GM18909 (cell line): ENCODE measurements around the gene SLC15A4.
A peak's percentile ranks its signal among the peaks of the same experiment; 100 is the strongest.
"Not testable (repeated sequence)": the region's sequence is repeated elsewhere in the genome, so short reads cannot be mapped to it uniquely, and the experiment has no call there.

ENCODE experiments used
- ATAC-seq: cut with Tn5 transposase; IDR thresholded peaks from one replicate; pipeline ENCODE4 v1.9.1; 2021; ENCODE audit warnings: mild to moderate bottlenecking; ENCODE audit not compliant: unreplicated experiment, poor library complexity

SLC15A4 gene

DNA sequence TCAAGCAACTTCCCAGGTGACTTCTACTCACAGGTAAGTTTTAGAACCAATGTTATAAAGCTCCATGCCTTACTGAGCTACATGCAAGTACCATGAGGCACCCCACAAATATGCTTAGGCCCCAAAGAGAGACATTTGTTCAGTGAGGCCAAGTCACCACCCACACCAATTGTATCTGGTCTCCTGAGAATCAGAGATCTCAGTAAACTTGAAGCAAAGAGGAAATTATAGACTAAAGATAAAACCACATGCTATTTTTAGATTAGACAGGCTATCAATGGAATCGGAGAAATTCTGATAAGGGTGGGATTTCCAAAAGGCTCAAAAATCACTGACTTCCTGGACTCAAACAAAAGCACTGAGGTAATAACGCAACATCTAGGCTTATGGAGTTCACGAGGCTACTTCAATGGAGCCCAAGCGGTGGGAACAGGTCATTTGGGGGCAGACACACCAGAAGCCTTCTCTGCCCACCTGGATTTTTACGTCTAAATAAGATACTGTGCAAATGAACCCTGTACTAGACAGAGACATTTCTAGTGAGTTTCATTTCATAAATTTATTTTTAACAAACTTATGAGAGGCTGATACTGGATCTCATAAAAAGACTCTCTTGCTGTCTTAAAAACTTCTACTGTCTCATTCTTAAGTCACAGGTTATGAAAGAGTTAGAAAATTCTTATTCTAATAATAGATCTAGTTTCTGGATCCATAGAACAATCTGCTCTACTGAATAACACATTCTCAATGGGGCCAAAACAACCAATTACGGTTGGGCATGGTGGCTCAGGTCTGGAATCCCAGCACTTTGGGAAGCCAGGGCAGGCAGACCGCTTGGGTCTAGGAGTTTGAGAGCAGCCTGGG, 7.7 kb downstream of the SLC15A4 start:
- ATAC-seq: no peak

DNA sequence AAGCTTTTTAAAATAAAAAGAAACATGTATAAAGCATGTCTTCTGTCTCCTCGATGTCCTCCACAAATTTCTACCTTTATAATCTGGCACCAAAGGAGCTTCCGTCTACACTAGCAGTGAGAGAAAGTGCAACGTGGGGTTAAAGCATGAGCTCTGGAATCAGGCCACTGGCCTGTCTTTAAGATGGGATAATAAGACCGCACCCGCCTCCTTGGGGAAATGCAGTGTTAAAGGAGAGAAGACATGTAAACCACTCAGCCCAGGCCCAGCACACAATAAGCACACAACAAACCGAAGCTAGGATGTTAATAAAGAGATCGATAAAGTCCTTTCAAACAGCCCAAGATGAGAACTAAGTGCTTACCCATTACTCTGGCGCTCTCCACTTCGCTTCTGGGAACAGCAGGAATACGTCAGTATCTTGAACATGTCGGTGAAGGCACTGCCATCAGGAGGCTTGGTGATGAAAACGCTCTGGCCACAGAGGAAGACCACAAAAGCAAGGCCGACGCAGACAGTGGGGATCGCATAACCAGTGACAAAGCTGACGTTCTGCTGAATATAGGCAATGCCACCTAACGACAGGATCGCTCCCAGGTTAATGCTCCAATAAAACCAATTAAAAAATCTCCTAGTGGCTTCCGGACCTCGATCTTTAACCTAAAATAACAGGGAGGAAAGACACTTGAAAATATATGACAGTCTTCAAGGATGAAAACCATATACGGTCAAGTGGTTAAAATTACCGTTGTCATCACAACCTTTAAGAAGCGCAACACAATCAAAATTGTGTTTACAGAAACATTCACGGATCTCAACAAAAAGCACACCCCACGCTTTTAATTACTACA, 9.1 kb downstream of the SLC15A4 start:
- ATAC-seq: no peak

DNA sequence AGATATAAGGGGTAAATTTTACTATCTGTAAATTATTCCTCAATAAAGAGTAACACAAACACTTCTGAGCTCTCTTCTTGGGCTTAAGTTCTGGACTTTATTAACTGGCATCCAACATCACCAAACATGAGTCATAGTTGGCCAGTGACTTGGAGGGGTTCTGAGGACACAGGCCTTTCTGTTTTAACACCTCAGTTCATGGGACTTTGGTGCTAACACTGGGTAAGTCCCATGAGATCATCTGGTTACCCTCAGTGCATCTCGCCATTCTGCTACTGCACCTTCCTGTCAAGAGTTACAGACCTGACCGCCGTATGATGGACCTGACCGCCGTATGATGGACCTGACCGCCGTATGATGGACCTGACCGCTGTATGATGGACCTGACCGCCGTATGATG, 9.9 kb downstream of the SLC15A4 start:
- ATAC-seq: peak; percentile 27

DNA sequence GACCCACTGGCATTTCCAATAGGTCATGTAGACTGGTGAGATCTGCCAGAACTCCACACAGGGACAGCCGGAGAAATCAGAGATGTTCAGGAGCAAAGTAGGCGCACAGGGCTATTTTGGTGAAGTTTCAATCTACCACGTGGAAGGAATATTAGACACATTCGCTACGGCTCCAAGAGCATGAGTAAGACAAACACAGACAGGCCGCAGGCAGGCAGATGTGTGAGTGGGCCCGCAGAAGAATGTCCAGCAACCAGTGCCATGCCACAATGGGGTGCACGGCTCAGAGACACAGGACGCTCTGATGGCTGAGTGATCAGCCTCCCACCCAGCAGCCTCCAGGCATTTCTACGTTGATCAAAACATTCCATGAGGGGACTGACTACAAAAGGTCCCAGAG, 10.4 kb downstream of the SLC15A4 start:
- no peak for ATAC-seq

DNA sequence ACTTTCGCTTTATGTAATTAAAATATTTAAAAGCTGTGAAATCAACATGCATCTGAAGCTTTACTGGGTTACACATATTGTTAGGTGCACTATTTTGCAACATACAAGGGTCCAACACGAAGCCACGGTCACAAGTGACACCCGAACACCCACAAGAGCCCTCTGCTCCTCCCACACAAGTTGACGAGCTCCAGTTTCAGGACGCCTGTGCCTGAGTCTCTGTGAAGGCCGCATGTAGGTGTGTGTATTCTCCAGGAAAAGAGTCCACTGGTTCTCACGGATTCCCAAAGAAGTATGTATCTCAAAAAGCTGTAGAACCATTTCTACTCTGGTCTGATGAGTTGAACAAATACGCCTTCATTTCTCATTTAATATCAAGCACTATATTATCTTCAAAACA, 12.0 kb downstream of the SLC15A4 start:
- ATAC-seq: no peak

DNA sequence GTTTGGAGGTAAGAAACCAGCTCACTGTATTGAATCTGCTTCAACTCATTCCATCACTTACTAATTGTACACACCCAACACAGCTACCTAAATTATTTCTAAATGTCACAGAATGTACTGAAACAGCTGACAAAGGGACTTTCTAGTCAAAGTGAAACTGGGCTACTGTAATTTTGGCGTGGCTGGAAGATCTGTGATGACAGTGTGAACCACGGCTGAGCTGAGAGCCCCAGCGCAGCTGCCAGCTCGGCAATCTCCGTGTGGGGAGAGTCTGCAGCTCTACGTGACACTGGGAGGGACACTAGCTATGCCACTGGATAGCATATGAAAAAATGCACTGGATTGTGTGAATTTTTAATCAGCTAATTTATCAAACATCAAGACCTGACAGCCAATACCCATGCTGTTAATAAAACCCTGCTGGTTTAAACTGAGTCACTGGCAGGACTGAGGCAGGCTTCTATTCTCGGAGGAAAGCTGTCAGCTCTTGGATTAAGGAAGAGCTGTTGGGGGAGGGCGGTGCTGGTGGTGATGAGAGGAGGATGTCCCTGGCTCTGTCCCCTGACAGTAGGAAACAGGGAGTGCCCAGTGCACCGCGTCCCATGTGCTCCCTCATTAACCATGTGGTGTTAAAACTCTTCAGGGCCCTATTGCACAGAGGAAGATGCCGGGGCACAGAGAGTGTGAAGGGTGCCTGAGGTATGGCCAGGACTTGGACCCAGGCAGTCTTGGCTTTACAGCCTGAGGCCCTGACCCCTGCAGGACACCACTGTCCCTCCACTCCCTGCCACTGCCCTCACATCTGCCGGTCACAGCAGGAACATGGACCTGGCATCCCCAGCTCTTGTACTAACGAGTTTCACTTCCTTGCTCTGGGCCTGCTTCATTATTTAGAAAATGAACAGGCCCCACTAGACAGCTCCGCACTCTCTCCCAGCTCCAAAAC, 13.3 kb downstream of the SLC15A4 start:
- ATAC-seq: peak; percentile 87

DNA sequence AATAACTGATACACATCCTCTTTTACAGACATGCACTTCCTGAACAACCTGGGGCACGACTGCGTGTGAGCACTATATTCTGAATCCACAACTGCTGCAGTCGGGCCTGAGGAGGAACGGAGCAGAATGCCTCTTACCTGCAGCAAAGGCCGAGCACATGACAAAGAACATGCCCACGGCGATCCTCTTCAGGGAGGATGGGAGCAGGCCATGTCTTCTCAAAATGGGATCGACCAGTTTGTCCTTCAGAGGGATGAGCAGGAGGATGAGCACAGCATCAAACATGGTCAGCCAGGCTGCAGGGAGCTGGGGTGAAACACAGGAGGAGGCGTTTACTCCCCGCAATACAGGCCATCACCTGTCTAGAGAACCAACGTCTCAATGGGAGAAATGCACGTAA, 15.1 kb downstream of the SLC15A4 start:
- ATAC-seq: no peak

- no peak for ATAC-seq
These were observed 16.5 kb downstream of the SLC15A4 start for GRCh38 chr12:128807161-128807724.

DNA sequence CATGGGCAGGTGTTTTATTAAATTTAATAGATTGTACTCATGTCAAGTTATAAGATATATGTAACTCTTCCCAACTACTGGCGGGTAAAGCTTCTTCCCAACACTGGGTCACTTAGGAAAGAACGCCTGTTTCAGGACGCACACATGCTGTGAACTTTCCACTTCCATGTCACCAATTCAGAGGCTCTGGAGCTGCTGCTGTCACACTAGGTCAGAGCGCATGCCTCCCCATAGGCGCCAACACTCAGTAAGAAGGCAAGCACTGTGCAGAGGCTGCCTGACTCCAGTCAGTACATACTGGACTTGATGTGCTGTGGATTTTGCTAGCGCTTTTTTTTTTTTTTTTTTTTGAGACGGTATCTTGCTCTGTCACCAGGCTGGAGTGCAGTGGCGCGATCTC, 17.2 kb downstream of the SLC15A4 start:
- ATAC-seq: no peak

DNA sequence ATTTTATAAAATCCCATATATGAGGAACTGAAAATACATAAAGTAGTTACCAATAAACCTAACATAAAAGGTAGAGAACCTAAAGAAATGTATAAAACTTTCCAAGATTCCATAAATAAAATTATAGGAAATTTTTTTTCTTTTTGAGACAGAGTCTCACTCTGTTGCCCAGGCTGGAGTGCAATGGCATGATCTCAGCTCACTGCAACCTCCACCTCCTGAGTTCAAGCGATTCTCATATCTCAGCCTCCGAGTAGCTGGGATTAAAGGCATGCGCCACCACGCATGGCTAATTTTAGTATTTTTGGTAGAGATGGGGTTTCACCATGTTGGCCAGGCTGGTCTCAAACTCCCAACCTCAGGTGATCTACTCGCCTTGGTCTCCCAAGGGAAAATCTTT, 18.4 kb downstream of the SLC15A4 start:
- ATAC-seq: not testable (repeated sequence)

- no peak for ATAC-seq
These were observed 19.0 kb downstream of the SLC15A4 start for GRCh38 chr12:128804762-128805161.

DNA sequence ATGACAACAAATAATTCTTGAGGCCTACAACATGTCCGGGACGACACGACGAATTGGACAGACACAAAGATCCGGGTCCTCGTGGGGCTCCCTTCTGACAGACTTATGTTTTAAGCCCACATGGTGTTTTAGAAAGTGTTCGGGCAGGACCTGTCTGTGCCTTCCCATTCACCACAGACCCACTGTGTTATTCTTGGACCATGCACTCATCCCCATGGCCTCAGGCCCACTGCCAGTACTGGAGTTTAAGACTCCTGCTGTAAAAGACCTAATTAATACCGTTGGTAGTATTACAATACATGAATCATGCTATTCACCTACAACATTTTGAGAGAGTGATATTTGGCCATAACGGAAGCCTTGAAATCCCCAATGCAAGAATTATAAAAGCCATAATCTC, 20.0 kb downstream of the SLC15A4 start:
- no peak for ATAC-seq

DNA sequence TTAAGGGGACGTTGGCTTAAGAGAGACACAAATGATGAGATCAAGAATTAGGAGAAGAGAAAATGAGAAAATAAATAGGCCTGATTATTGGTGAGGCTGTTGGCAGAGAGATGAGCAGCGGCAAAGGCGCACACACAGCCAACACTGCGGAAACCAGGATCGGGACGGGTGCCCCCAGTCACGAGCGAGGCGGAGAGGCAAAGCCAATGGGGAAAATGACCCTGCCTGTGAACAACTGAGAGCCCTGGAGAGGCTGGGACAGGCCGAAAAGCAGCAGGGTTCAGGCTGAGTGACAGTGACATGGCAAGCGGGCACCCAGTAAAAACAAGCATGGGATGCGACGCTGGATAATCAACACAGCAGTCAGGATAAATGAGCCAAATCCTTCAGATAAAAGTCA, 21.0 kb downstream of the SLC15A4 start:
- no peak for ATAC-seq

- ATAC-seq: no peak
These were observed 21.8 kb downstream of the SLC15A4 start for GRCh38 chr12:128801879-128802391.

GRCh38 chr12:128800606-128801005, 23.2 kb downstream of the SLC15A4 start:
- ATAC-seq: no peak

DNA sequence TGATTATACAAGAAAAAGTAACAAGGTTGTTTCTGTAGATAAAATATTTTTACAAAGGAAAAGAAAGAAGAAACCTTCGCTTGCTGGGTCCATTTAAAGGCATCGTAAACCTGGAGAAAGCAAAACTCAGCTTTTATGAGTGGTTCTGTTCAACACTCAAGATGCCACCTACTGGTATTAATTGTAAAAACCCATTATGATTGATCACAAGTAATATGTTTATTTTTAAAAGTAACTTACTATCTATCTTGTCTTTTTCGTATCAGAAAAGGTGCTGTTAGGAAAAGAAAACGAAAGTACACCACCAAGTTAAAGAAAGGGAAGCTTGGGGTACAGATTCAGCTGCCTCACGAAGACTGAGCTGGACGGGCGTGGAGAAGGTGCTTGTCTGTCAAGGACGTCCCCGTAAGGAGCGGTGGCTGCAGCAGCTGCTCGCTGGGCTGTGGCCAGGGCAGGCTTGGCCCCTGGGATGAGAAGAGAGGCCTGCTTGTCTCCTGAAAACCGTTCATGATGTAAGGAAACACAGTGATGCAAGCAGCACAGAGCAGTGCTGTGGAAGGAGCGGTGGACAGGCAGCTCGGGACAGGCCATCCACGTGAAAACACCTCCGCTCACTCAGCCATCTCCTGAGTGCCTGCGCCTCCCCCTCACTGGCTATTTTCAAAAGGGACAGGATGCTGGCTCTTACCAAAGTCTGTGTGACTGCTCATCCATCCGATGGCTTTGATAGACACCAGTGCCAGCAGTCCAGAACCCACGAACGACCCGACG, 25.0 kb downstream of the SLC15A4 start:
- ATAC-seq: peak; percentile 22

DNA sequence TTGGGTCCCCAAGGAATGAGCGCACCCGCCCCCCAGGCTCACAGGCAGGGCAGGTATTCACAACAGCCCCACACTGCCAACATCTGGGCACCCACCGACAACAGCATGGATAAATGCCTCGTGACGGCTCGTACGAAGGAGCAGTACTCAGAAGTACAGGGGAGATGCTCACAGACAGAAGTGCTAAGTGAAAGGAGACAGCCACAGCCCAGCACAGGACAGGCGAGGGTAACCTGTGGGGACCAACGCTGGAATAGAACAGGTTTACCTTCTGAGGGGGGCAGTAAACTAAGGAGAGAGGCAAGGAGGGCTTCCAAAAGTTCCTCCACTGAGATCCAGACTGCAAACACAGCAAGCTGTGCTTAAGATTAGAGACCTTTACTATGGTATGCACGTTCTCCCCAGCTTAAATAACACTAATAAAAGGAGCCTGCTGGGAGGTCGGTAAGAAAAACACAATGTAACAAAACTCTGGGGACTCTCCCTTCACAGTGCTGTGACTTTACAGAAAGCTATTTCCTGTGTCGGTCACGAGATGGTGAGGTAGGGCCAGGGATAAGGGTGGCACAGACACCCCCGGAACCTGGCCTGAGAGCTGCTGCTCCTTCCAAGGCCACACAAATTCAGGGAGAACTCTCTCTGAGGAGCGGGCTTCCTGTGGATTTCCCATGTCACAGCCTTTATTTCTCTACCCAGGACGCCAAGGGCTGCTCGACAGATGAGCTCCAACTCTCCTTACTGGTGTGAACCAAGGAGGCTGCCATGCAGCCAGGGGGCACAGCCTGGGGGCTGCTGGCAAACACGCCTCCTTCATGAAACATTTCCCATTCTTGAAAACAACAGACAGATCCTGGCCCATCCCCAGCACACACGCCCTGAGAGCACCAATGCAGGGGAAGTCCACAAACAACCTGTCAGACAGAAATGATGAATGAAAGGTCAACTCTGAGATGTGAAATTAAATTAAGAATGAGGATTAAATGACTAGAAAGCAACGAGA, 26.3 kb downstream of the SLC15A4 start:
- ATAC-seq: peak; percentile 49
